H9 (cell line): ENCODE results near the gene NEIL1. TPM values are rescaled to one million over a fixed set of nuclear protein-coding genes. Genes with fewer than 3 reads are reported as not detected.

ENCODE experiments used
- DNase-seq: peaks from one replicate; pipeline ENCODE4 v3.0.0-alpha.2; 2017
- H2AFZ ChIP-seq: one replicate; pipeline ENCODE4 v1.6.1; 2013; ENCODE audit warnings: mild to moderate bottlenecking, low read length, control low read depth, moderate library complexity
- H2AK5ac ChIP-seq: 2 replicates; pipeline ENCODE4 v1.6.1; 2013; ENCODE audit warnings: low read length, control low read depth, mixed read lengths; ENCODE audit not compliant: insufficient read length
- H2BK120ac ChIP-seq: one replicate; pipeline ENCODE4 v1.6.1; 2013; ENCODE audit warnings: low read depth, mild to moderate bottlenecking, low read length, control low read depth, inconsistent platforms; ENCODE audit not compliant: poor library complexity, severe bottlenecking
- H2BK12ac ChIP-seq: 2 replicates; pipeline ENCODE4 v1.6.1; 2013; ENCODE audit warnings: low read length, control low read depth, mixed read lengths, low read depth; ENCODE audit not compliant: insufficient read length
- H2BK15ac ChIP-seq: 2 replicates; pipeline ENCODE4 v1.6.1; 2013; ENCODE audit warnings: low read depth, low read length, control low read depth
- H2BK20ac ChIP-seq: one replicate; pipeline ENCODE4 v1.6.1; 2013; ENCODE audit warnings: low read depth, mild to moderate bottlenecking, low read length, control low read depth, inconsistent platforms; ENCODE audit not compliant: poor library complexity, severe bottlenecking
- H2BK5ac ChIP-seq: 2 replicates; pipeline ENCODE4 v1.6.1; 2013; ENCODE audit warnings: low read length, control low read depth, mixed read lengths; ENCODE audit not compliant: insufficient read length
- H3K14ac ChIP-seq: 2 replicates; pipeline ENCODE4 v1.6.1; 2013; ENCODE audit warnings: low read length, control low read depth; ENCODE audit not compliant: insufficient read depth
- H3K18ac ChIP-seq: 2 replicates; pipeline ENCODE4 v1.6.1; 2013; ENCODE audit warnings: low read depth, mild to moderate bottlenecking, mixed read lengths, low read length, control low read depth; ENCODE audit not compliant: insufficient read length
- H3K23ac ChIP-seq: 2 replicates; pipeline ENCODE4 v1.6.1; 2013; ENCODE audit warnings: low read length, control low read depth, mixed read lengths, low read depth; ENCODE audit not compliant: insufficient read length
- H3K23me2 ChIP-seq: 2 replicates; pipeline ENCODE4 v1.6.1; 2013; ENCODE audit warnings: low read depth, mild to moderate bottlenecking, mixed read lengths, low read length, control low read depth; ENCODE audit not compliant: insufficient read length, poor library complexity, severe bottlenecking
- H3K27ac ChIP-seq: 2 replicates; pipeline ENCODE4 v1.5.1; 2013; ENCODE audit warnings: low read length, control low read depth, mixed read lengths, low read depth; ENCODE audit not compliant: insufficient read length
- H3K27me3 ChIP-seq: 2 replicates; pipeline ENCODE4 v1.6.1; 2013; ENCODE audit warnings: low read length, control low read depth, inconsistent platforms; ENCODE audit not compliant: insufficient read depth
- H3K4ac ChIP-seq: 2 replicates; pipeline ENCODE4 v1.6.1; 2013; ENCODE audit warnings: low read depth, mild to moderate bottlenecking, control low read depth, inconsistent platforms, low read length, moderate library complexity
- H3K4me1 ChIP-seq: 2 replicates; pipeline ENCODE4 v1.6.1; 2013; ENCODE audit warnings: low read length, control low read depth, inconsistent platforms; ENCODE audit not compliant: insufficient read depth
- H3K4me2 ChIP-seq: 2 replicates; pipeline ENCODE4 v1.6.1; 2013; ENCODE audit warnings: low read length, control low read depth, mixed read lengths; ENCODE audit not compliant: insufficient read length, insufficient read depth
- H3K56ac ChIP-seq: 2 replicates; pipeline ENCODE4 v1.6.1; 2013; ENCODE audit warnings: low read depth, mild to moderate bottlenecking, mixed read lengths, low read length, control low read depth; ENCODE audit not compliant: insufficient read length
- H3K79me1 ChIP-seq: 2 replicates; pipeline ENCODE4 v1.6.1; 2013; ENCODE audit warnings: low read depth, mild to moderate bottlenecking, moderate library complexity, low read length, control low read depth, inconsistent platforms; ENCODE audit not compliant: insufficient read depth, poor library complexity, severe bottlenecking
- H3K79me2 ChIP-seq: 2 replicates; pipeline ENCODE4 v1.6.1; 2013; ENCODE audit warnings: low read length, control low read depth, inconsistent platforms; ENCODE audit not compliant: insufficient read depth
- H3K9ac ChIP-seq: 2 replicates; pipeline ENCODE4 v1.6.1; 2013; ENCODE audit warnings: low read length, control low read depth, mixed read lengths; ENCODE audit not compliant: insufficient read length; ENCODE audit errors: extremely low read depth
- H3K9me3 ChIP-seq: one replicate; pipeline ENCODE4 v1.6.1; 2013; ENCODE audit warnings: low read depth, low read length, inconsistent platforms; ENCODE audit not compliant: control insufficient read depth
- H3T11ph ChIP-seq: one replicate; pipeline ENCODE4 v1.6.1; 2013; ENCODE audit warnings: mild to moderate bottlenecking, low read length, control low read depth, inconsistent platforms
- H4K20me1 ChIP-seq: one replicate; pipeline ENCODE4 v1.6.1; 2013; ENCODE audit not compliant: control insufficient read depth, insufficient read length, insufficient read depth
- H4K5ac ChIP-seq: 2 replicates; pipeline ENCODE4 v1.6.1; 2013; ENCODE audit warnings: low read depth, mild to moderate bottlenecking, mixed read lengths, low read length, control low read depth; ENCODE audit not compliant: insufficient read length
- H4K8ac ChIP-seq: replicated peaks from 2 replicates; pipeline ENCODE4 v1.6.1; 2013; ENCODE audit warnings: low read length, control low read depth, mixed read lengths, low read depth; ENCODE audit not compliant: insufficient read length
- H4K91ac ChIP-seq: 2 replicates; pipeline ENCODE4 v1.6.1; 2013; ENCODE audit warnings: low read depth, mild to moderate bottlenecking, moderate library complexity, mixed read lengths, low read length, control low read depth; ENCODE audit not compliant: insufficient read length
- H3K27ac Mint-ChIP-seq, 3 experiments: 2 replicates in 2 of 3; 3 replicates in 1 of 3; pipeline ENCODE4 v1.8.0; 2020 to 2021; ENCODE audit warnings: mixed read lengths in 3 of 3, mild to moderate bottlenecking in 1 of 3, moderate library complexity in 1 of 3
- H3K27me3 Mint-ChIP-seq: 2 replicates; pipeline ENCODE4 v1.8.0; 2021; ENCODE audit warnings: low read depth, mild to moderate bottlenecking, moderate library complexity, mixed read lengths
- H3K36me3 Mint-ChIP-seq, 3 experiments: 2 replicates in 2 of 3; 3 replicates in 1 of 3; pipeline ENCODE4 v1.8.0; 2020 to 2021; ENCODE audit warnings: low read depth in 3 of 3, mixed read lengths in 3 of 3; ENCODE audit not compliant: insufficient read depth in 1 of 3
- H3K4me1 Mint-ChIP-seq, 2 experiments: 2 replicates each; pipeline ENCODE4 v1.8.0; 2020; ENCODE audit warnings: mixed read lengths in 2 of 2
- H3K4me3 Mint-ChIP-seq, 2 experiments: 2 replicates in 1 of 2; 3 replicates in 1 of 2; pipeline ENCODE4 v1.8.0; 2020 to 2021; ENCODE audit warnings: mild to moderate bottlenecking in 2 of 2, mixed read lengths in 2 of 2, moderate library complexity in 1 of 2
- H3K9me3 Mint-ChIP-seq, 2 experiments: 2 replicates in 1 of 2; 3 replicates in 1 of 2; pipeline ENCODE4 v1.8.0; 2020; ENCODE audit warnings: mild to moderate bottlenecking in 2 of 2, mixed read lengths in 2 of 2, moderate library complexity in 1 of 2
- CTCF ChIP-seq: fragments of 200-600 bp; sonication (generic); conservative IDR thresholded peaks from 3 replicates; pipeline ENCODE4 v1.8.0; 2021; ENCODE audit warnings: antibody characterized with exemption, mild to moderate bottlenecking
- WGBS: extraction: QIAGEN DNeasy Blood & Tissue Kit; methylation state at CpG from one replicate; pipeline ENCODE4 v1.1.7; 2013; ENCODE audit warnings: missing lambda C conversion rate, low lambda C conversion rate, mixed read lengths; ENCODE audit not compliant: insufficient read length; ENCODE audit errors: extremely low coverage; 5-methylcytosine and 5-hydroxymethylcytosine counted together
- total RNA-seq: library from RNA; stranded (reverse); gene quantifications from 2 replicates; pipeline ENCODE4 v1.2.1, GENCODE V29; 2021

The NEIL1 gene
- total RNA-seq, 1 experiment from 2014 or later = 16.5 TPM

- Histone ChIP-seq H3K14ac (no peak overlapping the region), H2AK5ac (no peak overlapping the region), H4K8ac (no peak overlapping the region), H3K18ac (no peak overlapping the region), H2BK12ac (no peak overlapping the region), H3T11ph (no peak overlapping the region), H3K23me2 (no peaks in the 10 kb centered on the region), H4K91ac (no peak overlapping the region), H3K27ac (no peak overlapping the region), H3K27me3 (no peaks in the 10 kb centered on the region), H4K20me1 (no peaks in the 10 kb centered on the region), H2BK15ac (no peak overlapping the region), H3K79me1 (no peaks in the 10 kb centered on the region), H3K4ac (no peak overlapping the region), H3K9ac (no peak overlapping the region), H4K5ac (no peak overlapping the region), H3K79me2 (no peaks in the 10 kb centered on the region), H3K4me1 (no peaks in the 10 kb centered on the region), H3K9me3 (no peaks in the 10 kb centered on the region), H2AFZ (no peak overlapping the region), H2BK5ac (no peak overlapping the region), H2BK20ac (no peak overlapping the region), H3K23ac (no peak overlapping the region), H2BK120ac (no peak overlapping the region), H3K56ac (no peak overlapping the region), H3K4me2 (no peak overlapping the region)
- H3K4me1 Mint-ChIP-seq = no peaks in the 10 kb centered on the region; a peak in 1 of 4 replicates
- H3K4me3 Mint-ChIP-seq = no peak overlapping the region
- no peak overlapping the region for H3K27ac Mint-ChIP-seq
- no peak for DNase-seq
- no CpG with 5 or more reads among the region's 15 CpGs for WGBS
- H3K36me3 Mint-ChIP-seq = peaks cover 9 to 40% (median 33%) of the 10 kb centered on the region in 3 experiments; a peak in 6 of 7 replicates
- peaks cover 1% of the 10 kb centered on the region; the same call in 1 of the 2 replicates for H3K27me3 Mint-ChIP-seq
- TF ChIP-seq CTCF = no peak
- H3K9me3 Mint-ChIP-seq = no peaks in the 10 kb centered on the region
These were observed 12.9 kb downstream of the NEIL1 start for GRCh38 chr15:75359537-75360250.
